ENCODE data around the gene TCP11L2.

TCP11L2 gene

DNA sequence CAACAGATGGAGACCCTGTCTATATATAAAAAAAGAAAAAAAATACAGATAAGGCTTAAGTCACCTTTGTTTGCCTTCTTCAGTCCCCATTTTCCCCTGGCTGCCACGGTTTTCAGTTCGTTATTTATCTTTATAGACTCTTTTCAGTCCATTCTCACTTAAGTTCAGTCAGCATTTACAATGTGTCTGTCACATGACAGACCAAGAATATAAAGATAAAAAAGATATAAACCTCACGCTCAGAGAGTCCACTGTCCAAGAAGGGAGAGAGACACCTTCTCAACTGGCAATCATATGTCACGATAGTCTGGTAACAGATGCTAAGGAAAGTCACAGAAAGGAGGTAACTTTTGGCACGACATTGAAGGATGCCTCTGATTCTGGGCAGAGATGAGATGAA, 41.6 kb downstream of the TCP11L2 start:
- Histone ChIP-seq H3K27me3 (ENCODE audit: insufficient read depth, low read depth) (no peaks in the 10 kb centered on the region), H3K4me2 (no peak overlapping the region), H3K9ac (no peak overlapping the region), H3K36me3 (ENCODE audit: insufficient read depth) (no peaks in the 10 kb centered on the region), H3K4me3 (IDR thresholded peaks at IDR 0.05; ENCODE audit: insufficient read depth, low read depth, low read length) (no peak overlapping the region), H4K20me1 (ENCODE audit: insufficient read depth) (no peaks in the 10 kb centered on the region), H3K4me1 (ENCODE audit: low read depth, poor library complexity, severe bottlenecking) (no peaks in the 10 kb centered on the region), H3K79me2 (ENCODE audit: insufficient read depth, low read depth) (no peaks in the 10 kb centered on the region), H2AFZ (ENCODE audit: low read depth) (no peak overlapping the region), H3K27ac (no peak overlapping the region)
- TF ChIP-seq, protein P1, sequence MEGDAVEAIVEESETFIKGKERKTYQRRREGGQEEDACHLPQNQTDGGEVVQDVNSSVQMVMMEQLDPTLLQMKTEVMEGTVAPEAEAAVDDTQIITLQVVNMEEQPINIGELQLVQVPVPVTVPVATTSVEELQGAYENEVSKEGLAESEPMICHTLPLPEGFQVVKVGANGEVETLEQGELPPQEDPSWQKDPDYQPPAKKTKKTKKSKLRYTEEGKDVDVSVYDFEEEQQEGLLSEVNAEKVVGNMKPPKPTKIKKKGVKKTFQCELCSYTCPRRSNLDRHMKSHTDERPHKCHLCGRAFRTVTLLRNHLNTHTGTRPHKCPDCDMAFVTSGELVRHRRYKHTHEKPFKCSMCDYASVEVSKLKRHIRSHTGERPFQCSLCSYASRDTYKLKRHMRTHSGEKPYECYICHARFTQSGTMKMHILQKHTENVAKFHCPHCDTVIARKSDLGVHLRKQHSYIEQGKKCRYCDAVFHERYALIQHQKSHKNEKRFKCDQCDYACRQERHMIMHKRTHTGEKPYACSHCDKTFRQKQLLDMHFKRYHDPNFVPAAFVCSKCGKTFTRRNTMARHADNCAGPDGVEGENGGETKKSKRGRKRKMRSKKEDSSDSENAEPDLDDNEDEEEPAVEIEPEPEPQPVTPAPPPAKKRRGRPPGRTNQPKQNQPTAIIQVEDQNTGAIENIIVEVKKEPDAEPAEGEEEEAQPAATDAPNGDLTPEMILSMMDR (conservative IDR thresholded peaks at IDR 0.05; ENCODE audit: low read depth, low read length), result no peak

DNA sequence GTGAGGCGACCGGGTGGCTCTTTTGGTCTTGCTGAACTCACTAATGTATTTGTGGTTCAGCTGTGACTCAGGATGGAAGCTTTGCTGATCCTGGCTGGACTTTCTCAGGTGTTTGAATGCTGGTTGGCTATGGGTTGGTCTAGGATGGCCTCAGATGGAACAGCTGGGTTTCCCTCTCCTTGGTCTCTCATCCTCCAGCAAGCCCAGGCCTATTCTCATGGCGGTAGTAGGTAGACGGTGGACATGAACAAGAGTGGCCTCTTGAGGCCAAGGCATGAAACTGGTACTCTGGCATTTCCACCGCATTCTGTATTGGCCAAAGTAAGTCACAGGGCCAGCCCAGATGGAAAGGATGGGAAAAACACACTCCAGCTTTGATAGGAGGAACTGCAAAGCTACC, 43.2 kb downstream of the TCP11L2 start:
- no peak overlapping the region for H3K9ac ChIP-seq
- no peaks in the 10 kb centered on the region for H3K27me3 ChIP-seq (ENCODE audit: insufficient read depth, low read depth)
- no peak overlapping the region for H2AFZ ChIP-seq (ENCODE audit: low read depth)
- no peaks in the 10 kb centered on the region for H3K79me2 ChIP-seq (ENCODE audit: insufficient read depth, low read depth)
- TF ChIP-seq, protein P1 (conservative IDR thresholded peaks at IDR 0.05; ENCODE audit: low read depth, low read length), result no peak
- no peaks in the 10 kb centered on the region for H4K20me1 ChIP-seq (ENCODE audit: insufficient read depth)
- no peaks in the 10 kb centered on the region for H3K36me3 ChIP-seq (ENCODE audit: insufficient read depth)
- H3K4me2 ChIP-seq, result no peak overlapping the region
- H3K27ac ChIP-seq, result no peak overlapping the region
- H3K4me1 ChIP-seq (ENCODE audit: low read depth, poor library complexity, severe bottlenecking), result no peaks in the 10 kb centered on the region
- no peak overlapping the region for H3K4me3 ChIP-seq (IDR thresholded peaks at IDR 0.05; ENCODE audit: insufficient read depth, low read depth, low read length)

DNA sequence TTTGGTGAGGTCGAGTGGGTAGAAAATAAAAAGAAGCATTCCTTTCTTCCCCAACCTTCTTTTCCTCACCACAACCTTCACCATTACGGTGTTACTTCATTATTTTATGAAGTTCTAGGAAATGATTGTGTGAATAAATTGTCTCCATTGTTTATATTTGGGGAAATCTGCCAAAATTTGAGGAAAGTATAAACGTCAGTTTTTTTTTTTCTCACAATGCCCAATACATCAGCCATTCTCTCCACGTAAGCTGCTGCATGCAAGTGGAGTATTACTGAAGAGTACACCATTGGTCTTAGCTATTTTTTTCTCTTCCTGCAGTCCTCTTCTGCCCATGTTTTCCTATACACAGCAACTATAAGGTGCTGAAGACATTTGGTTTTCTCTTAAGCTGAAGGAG, 45.9 kb downstream of the TCP11L2 start:
- TF ChIP-seq, protein P1 (conservative IDR thresholded peaks at IDR 0.05; ENCODE audit: low read depth, low read length), result no peak
- Histone ChIP-seq H4K20me1 (ENCODE audit: insufficient read depth) (no peaks in the 10 kb centered on the region), H3K27me3 (ENCODE audit: insufficient read depth, low read depth) (no peaks in the 10 kb centered on the region), H3K9ac (no peak overlapping the region), H3K36me3 (ENCODE audit: insufficient read depth) (no peaks in the 10 kb centered on the region), H3K27ac (no peak overlapping the region), H3K4me2 (no peak overlapping the region), H3K4me1 (ENCODE audit: low read depth, poor library complexity, severe bottlenecking) (no peaks in the 10 kb centered on the region), H3K4me3 (IDR thresholded peaks at IDR 0.05; ENCODE audit: insufficient read depth, low read depth, low read length) (no peak overlapping the region), H3K79me2 (ENCODE audit: insufficient read depth, low read depth) (no peaks in the 10 kb centered on the region), H2AFZ (ENCODE audit: low read depth) (no peak overlapping the region)

DNA sequence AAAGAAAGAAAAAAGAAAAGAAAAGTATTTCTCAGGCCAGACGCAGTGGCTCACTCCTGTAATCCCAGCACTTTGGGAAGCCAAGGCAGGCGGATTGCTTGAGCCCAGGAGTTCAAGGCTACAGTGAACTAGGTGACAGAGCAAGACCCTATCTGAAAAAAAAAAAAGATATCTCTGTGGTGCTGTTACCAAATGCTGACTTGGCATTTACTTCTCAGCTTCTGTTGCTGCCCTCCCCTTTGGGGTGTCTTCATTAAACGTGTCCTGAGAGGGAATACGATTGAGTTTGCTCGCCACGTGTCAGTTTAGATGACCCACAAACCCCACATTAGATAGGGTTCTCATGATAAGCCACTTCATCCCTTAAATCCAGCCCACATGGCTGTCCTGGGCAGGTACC, 50.6 kb downstream of the TCP11L2 start:
- no peak overlapping the region for H3K4me2 ChIP-seq
- no peak overlapping the region for H3K4me3 ChIP-seq (IDR thresholded peaks at IDR 0.05; ENCODE audit: insufficient read depth, low read depth, low read length)
- no peak overlapping the region for H3K27ac ChIP-seq
- no peaks in the 10 kb centered on the region for H3K4me1 ChIP-seq (ENCODE audit: low read depth, poor library complexity, severe bottlenecking)
- H2AFZ ChIP-seq (ENCODE audit: low read depth), result no peak overlapping the region
- H4K20me1 ChIP-seq (ENCODE audit: insufficient read depth), result no peaks in the 10 kb centered on the region
- H3K9ac ChIP-seq, result no peak overlapping the region
- TF ChIP-seq, protein P1 (conservative IDR thresholded peaks at IDR 0.05; ENCODE audit: low read depth, low read length), result no peak
- H3K79me2 ChIP-seq (ENCODE audit: insufficient read depth, low read depth), result peaks cover under 1% of the 10 kb centered on the region; the same call in 1 of the 2 replicates
- H3K36me3 ChIP-seq (ENCODE audit: insufficient read depth), result no peaks in the 10 kb centered on the region
- H3K27me3 ChIP-seq (ENCODE audit: insufficient read depth, low read depth), result no peaks in the 10 kb centered on the region
